Stimulated activated CD8-positive, alpha-beta memory T cell treated with anti-CD3 and anti-CD28 coated beads, Interleukin-2, amount 100 ng/mL, for 48 hours (primary cell): ENCODE measurements around the gene MUSK.
"Not testable (repeated sequence)": the region's sequence is repeated elsewhere in the genome, so short reads cannot be mapped to it uniquely, and the experiment has no call there.

Source experiments
- DNase-seq, 2 donors: peaks; one replicate each; pipeline ENCODE4 v3.0.0-alpha.2; 2020; ENCODE audit warnings: low read depth in 2 of 2

MUSK gene

GRCh38 chr9:110758201-110758600, 89.6 kb downstream of the MUSK start:
- DNase-seq, result no peak

GRCh38 chr9:110762783-110763182, 94.2 kb downstream of the MUSK start:
- no peak for DNase-seq

DNA sequence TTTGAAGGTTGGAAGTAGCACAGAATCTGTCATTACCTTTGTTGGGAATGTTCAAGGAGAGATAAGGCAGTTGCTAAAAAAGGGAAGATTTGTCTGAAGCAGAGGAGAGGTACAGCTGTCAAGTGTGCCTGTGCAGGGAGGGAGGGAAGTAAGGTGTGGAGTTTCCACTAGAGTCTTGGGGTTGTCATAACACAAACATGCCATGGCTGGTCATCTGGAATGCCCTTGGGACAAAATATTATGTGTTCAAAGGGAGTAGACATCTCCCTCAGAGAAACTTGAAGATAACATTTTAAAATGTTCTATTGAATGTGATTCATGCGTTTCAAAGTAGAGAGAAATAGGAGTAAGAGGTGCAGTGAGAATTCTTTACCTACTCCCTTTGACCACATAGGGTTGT, 95.0 kb downstream of the MUSK start:
- DNase-seq, result no peak

GRCh38 chr9:110764006-110764405, 95.4 kb downstream of the MUSK start:
- no peak for DNase-seq

DNA sequence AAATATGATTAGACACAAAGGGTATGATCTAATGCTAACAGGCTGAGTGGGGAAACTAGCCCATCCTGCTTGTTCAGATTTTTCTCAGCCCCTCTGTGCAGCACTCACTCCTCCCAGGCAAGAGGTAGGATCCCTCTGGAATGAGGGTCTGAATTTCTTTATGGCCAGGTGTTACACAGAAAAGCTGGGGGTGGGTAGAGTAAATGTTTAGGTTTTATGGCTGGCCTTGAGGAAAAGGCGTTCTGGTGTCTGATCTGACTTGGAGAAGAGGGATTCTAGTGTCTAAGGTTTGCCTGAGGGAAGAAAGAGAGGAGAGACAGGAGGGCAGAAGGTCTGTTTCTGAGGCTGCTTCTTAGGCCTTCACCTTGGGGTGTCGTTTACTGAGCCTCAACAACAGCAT, 97.3 kb downstream of the MUSK start:
- DNase-seq, result no peak

DNA sequence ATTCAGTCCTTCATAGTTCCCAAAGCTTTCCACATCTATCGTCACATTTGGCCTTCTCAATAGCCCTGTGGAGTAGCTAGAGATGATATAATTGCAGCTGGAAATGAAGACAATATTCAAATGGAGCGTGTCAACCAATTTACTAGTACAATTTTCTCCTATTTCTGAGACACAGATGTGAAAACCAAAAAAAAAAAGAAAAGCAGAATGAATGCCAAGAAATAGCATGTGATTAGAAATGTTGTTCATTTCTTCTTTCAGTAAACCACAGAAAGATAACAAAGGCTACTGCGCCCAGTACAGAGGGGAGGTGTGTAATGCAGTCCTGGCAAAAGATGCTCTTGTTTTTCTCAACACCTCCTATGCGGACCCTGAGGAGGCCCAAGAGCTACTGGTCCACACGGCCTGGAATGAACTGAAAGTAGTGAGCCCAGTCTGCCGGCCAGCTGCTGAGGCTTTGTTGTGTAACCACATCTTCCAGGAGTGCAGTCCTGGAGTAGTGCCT, 99.0 kb downstream of the MUSK start:
- no peak for DNase-seq

- no peak for DNase-seq
These were observed 100.3 kb downstream of the MUSK start for GRCh38 chr9:110768886-110769285.

GRCh38 chr9:110769667-110770066, 101.1 kb downstream of the MUSK start:
- DNase-seq, result no peak

- DNase-seq, result no peak
These were observed 107.1 kb downstream of the MUSK start for GRCh38 chr9:110775724-110776123.

DNA sequence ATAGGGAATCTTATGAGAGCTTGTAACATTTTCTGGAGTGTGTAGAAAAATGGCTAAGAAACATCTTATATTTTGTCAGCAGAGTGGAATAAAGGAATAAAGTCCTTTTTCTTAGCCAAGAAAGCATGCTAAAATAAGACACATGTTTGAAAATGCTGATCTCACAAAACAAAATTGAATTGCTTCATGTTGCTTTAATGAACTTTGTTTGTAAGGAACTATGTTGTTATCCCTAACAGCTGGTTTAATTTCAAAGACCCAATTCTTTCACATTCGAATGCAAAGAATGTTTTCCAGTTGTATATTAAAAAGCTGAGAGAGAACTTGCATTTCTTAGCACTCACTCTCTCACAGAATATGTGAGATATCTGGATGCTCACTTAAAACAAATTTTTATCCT, 107.6 kb downstream of the MUSK start:
- no peak for DNase-seq

- DNase-seq, result no peak
These were observed 108.7 kb downstream of the MUSK start for GRCh38 chr9:110777196-110777875.

- DNase-seq, result no peak
These were observed 109.3 kb downstream of the MUSK start for GRCh38 chr9:110777876-110778215.

GRCh38 chr9:110782701-110783100, 114.1 kb downstream of the MUSK start:
- DNase-seq, result no peak

DNA sequence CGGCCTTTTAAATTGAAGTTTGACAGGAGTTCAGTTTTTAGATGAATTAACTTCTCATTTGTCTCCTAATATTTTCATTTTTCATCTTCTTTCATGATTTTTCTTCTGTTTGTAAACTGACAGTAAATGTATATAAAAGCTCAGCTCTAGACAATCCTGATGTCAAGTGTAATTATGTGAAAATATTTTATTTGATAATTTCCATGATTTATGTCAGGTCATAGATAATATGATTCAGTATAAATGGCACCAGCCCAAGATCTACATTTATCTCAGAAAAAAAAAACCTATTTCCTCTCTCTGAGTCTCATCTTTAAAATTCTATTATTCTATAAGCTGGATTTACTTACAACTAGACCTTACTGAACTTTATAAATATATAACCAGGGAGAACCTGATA, 115.7 kb downstream of the MUSK start:
- no peak for DNase-seq

DNA sequence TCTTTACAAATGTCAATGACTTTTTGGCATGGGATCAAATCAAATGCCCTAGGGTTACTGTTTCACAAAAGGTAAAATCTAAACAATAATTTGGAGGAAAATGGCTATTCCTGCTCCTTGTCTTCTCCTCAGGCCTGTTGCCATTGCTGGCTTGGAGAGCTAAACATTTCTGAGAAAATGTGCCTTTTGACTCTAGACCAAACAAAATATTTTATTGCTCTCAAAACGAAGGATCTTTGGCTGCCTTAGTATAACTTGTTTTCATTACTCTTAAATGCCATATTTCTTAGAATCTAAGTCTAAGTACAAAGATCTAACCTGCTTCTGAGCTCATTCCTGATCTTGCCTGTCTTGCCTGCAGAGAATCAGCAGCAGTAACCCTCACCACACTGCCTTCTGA, 116.6 kb downstream of the MUSK start:
- DNase-seq, result no peak

GRCh38 chr9:110788396-110788795, 119.8 kb downstream of the MUSK start:
- not testable (repeated sequence) for DNase-seq

DNA sequence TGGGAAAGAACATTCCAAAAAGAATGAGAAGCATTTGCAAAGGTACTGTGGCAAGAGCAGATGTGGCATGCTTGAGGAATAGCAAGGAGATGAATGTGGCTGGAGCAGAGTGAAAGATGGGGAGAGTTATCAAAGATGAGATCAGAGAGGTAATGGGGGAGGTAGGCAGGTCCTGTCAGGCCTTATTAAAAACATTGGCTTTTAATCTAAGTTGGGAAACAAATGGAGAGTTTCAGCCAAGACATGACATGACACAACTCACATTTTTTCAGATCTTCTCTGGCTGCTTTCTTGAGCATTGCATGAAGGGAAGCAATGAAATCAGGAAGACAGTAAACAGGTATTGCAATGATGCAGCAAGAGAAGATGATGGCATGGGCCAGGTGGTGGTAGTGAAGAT, 120.3 kb downstream of the MUSK start:
- DNase-seq, result no peak

DNA sequence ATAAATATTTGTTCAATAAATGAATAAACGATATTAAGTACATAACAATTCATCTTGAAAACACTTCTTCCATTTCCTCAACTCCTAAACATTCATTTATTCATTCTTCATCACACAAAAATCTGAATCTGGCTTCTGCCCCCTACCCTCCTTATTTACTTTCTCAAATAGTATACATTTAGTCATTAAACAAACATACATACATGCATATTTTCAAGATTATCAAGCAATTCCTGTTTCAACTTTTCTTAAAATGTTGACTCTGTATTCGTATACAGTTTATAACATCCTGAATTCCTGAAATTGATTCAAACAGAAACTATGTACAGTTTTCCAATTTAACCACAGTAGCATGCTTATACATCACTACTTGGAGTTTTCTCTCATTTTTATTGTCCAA, 129.0 kb downstream of the MUSK start:
- no peak for DNase-seq

DNA sequence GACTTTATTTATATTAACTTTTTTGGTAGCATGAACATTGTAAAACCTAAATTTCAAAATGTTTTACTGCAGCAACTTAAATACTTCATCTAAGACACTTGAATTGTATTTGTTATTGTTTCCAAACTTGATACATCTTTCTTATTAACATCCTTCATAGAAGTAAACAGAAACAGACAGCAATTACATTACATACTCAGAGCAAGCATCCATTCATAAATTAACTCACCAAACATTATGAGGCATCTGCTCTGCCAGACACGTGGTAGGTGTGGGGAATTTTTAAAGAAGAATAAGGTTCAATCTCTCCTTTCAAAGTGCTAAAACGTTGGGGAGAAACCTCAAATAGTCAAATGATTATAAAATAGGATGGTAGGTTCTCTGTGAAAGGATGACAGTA, 130.8 kb downstream of the MUSK start:
- no peak for DNase-seq

DNA sequence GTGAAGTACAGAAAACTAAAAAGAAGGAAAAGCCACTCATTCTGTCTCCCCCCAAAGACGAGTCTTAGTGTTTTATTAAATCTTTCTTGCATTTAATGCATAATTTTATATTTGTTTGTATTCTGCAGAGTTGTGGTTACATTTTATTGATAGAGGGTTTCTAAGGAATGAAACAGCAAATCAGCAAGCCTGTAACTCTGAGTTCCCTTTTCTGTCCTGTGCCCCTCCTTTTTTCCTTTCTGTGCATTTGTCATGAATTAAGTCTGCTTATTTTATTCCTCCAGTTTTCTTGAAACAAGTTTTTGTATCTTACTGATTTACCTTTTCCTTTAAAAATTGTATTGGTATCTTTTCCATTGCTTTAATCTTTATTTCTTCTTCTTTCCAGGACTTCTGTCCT, 132.8 kb downstream of the MUSK start:
- DNase-seq, result no peak

DNA sequence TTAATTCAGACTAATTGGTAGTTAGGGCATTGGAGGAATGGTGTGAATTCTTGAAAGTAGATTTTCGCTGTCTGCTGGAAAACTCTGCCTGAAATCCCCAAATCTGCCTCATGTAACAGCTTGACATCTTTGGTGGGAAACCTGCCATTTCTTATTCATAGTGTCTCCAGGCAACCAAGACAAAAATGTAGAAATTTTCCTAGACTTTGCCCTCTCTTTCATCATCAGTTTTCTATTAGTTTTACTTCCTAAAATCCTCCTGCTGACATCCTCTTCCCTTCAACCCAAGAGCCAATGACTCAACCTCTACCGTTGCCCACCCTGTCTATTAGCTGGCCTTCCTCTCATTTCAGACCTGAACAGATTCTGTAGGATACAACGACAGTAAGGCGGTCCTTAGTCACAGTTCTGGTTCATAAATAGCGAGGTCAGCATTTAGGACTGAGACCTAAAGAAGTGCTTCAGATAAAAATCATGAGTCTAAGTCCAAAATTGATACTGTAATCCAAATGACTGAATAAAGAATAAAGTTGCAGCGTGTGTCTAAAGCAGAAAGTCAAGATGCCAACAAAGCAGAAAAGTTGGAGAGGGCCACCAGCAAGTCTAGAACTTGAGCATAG, 133.9 kb downstream of the MUSK start:
- DNase-seq, result no peak

DNA sequence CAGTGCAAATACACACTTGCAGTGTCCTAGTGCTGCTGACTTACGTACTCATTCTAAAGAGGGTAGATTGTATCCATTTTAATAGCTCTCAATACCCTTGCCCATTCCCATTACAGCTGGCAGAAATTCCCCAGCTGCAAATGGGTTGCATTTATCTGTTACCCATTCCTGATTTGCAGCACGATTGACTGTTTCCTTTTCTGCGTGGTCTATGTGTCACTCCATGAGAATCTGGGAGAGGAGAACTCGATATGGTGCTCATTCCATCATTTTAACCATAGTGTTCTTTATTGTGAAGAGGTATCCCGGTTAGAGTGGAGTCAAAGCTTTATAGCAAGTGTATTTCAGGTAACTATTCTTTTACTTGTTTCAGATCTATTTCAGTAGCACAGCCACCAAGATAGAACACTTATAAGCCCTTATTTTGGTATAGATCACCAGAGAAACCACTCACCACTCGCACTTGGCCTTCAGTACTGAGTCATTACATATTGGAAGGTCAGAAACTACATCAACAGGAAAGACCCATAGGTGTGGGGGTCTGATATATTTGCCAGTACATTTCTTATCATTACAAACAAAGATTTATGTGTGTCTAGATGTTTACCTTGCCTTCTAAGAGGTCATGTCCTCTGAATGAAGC, 139.5 kb downstream of the MUSK start:
- DNase-seq, result no peak

- no peak for DNase-seq
These were observed 140.0 kb downstream of the MUSK start for GRCh38 chr9:110808599-110808980.
